Bone marrow (tissue), 2 donors: ENCODE results near the gene HOXC6.
"Not testable (repeated sequence)": the region's sequence is repeated elsewhere in the genome, so short reads cannot be mapped to it uniquely, and the experiment has no call there.

ENCODE experiments used
- DNase-seq, 2 donors: peaks; one replicate each; lab custom pipeline; 2025; lab: John Stamatoyannopoulos, UW

The HOXC6 gene

DNA sequence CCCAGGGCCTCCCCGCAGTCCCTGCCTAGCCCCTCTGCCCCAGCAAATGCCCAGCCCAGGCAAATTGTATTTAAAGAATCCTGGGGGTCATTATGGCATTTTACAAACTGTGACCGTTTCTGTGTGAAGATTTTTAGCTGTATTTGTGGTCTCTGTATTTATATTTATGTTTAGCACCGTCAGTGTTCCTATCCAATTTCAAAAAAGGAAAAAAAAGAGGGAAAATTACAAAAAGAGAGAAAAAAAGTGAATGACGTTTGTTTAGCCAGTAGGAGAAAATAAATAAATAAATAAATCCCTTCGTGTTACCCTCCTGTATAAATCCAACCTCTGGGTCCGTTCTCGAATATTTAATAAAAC is 2.2 kb downstream of the HOXC6 start:
- DNase-seq: no peak

DNA sequence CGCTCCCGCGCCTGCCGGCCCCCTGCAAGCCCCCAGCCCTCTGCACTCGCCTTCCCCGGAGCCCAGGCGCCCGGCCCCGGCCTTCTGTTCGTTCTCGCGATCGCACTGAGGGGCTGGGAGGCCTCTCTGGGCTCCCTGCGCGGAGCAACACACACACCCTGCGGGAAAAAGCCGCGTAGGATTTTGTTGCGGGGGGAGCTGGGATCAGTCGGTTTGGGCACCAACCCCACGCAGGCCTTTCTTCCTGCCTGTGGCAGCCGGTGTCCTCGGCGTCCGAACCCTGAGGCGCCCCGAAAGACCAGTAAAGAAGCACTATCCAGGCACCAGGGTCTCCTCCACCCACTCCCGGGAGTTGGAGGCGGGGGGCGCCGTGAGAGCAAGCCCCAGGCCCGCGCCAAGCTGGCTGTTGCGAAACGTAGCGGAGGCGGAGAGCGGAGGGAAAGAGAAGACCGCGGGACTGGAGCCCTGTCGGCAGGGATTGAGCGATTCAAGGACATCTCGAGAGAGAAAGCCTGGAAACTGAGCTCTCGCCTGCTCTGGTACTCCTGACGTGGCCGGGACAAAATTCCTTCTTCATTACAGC is 2.7 kb downstream of the HOXC6 start:
- DNase-seq: no peak

DNA sequence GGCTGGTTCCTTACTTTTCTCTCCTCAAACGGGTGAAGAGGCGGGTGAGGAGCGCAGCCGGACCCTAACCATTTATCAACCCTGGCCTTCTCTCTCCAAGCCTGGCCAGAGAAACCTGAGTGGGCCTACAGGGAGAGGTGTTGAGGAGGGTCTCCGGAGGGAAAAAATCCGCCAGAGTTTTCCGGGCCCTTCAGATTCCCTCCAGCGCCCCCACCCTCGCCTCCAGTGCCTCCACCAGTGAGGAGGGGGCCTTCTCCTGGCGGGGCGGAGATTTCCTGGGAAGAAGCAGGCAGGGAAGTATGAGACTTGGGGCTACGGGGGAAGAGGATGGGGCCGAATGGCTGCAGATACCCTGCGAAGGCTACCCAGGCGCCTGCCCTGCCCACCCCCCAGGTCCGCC is 3.2 kb downstream of the HOXC6 start:
- no peak for DNase-seq

DNA sequence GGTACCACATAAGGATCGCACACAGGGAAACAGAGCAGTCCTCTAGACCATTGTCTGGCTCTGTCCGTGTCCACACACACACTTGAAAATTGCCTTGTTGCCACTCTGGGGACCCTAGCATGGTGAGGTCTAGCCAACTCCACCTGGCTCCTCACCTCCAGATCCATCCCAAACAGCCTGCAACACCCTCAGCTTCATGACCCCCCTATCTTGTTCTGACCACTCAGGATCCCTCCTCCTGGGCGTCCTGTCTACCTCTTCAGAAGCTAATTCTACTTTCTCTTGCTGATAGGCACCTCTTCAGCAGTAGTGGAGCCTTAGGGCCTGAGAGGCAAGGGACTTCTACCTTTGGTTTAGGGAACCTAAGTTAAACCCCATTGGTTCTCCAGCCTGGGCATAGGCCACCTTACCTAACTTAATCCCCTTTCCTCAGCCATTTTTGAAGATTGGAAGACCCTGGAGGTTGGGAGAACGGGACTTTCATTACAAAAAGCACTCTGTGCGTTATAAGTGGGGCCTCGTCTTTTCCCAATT is 3.9 kb downstream of the HOXC6 start:
- no peak for DNase-seq

DNA sequence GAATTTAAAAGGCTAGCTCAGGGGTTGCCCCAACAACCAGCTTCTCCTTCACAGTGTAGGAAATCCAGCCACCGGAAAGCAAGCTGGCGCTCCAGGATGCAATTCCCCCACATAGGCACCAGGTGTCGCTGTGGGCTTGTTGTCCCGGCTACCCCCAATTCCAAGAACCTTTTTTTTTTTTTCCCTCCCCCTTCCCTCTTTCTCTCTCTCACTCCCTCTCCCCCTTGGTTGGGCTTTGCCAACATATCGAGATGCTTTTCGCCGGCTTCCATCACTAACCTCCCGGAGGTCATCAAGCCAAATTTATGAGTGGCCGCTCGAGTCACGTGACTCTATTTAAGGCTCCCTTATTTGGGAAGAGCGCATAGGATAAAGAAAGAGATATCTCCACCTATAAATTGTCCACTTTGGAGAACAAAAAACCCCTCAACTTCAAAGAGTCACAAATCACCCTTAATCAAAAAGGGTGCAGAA is 4.4 kb downstream of the HOXC6 start, which contains the start of gene HOXC5:
Gene HOXC5, plus strand, starts transcription at position 424 of the 474 bp plus-strand sequence. CDS start 73 bp downstream, outside the sequence.
- DNase-seq: peak; percentile 9 to 22

DNA sequence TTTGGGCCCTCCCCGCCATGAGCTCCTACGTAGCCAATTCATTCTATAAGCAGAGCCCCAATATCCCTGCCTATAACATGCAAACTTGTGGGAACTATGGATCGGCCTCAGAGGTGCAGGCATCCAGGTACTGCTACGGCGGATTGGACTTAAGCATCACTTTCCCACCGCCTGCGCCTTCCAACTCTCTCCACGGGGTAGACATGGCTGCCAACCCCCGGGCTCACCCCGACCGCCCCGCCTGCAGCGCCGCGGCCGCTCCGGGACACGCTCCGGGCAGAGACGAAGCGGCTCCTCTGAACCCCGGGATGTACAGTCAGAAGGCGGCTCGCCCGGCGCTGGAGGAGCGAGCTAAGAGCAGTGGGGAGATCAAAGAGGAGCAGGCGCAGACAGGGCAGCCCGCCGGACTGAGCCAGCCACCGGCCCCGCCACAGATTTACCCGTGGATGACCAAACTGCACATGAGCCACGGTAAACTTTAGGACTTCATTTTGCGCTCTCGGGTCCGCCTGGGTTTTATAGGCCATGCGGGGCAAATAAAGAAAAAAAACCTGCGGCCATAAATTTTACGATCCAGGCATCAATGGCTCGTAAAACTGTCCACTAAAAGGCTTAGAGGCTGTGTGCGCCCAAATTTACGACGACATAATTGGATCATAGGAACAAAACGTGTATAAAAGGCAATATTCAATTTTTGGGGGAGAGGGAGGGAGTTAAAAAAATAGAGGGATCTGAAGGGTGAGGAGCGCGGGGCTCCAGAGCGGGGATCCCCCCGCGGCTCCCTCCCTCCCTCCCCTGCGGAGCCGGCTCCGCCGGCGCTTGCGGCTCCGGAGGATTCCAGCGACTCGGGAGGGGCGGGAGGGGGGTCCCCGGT is 5.1 kb downstream of the HOXC6 start:
- DNase-seq: no peak

DNA sequence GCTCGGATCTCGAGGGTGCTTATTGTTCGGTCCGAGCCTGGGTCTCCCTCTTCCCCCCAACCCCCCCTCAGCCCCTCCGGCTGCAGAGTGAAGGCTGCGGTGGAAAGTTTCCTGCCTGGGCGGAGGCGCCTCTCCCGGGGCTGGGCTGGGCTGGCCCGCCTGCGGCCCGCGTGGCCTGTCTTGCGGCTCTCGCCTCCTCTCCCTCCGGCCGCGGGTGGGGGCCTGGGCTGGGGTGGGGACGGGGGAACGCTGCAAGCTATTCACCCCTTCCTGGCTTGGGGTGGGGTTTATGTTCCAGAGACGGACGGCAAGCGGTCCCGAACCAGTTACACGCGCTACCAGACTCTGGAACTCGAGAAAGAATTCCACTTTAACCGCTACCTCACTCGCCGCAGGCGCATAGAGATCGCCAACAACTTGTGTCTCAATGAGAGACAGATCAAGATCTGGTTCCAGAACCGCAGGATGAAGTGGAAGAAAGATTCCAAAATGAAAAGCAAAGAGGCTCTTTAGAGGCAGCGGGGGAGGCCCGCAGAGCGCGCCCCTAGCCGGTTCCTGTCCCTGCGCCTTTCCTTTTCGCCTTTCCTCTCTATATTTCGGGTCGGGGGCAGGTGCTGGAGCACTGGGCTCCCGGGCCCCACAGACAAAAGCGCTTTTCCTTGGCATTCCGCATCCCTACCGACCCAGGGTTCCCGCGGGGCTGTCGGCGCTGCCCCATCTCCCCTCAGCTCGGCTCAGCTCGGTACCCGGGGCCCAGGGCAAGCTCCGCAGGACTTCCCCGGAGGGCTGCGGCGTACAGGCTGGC is 5.9 kb downstream of the HOXC6 start:
- no peak for DNase-seq

DNA sequence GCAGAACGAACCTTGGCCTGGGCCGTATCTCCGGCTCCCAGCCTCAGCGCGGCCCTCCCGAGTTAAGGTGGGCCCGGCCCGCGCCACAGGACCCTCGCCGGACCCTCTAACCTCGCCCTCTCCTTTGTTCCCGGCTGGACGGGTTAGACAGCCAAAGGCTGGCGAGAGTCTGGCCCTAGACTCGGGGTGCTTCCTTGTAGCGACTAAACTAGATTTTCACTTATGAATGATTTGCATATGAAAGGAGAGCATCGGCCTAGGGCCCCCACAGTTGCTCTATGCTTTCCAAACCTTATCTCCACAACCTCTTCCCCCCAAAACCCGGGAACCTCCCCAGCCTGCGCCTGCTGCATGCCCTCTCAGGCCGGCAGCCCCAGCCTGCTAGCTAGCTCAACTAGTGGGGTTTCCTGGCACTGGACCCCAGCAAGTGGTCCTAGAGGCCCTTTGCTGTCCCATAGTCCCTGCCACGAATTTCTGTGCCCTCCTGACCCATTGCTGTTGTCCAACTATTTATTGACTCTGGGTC is 6.6 kb downstream of the HOXC6 start:
- DNase-seq: no peak

DNA sequence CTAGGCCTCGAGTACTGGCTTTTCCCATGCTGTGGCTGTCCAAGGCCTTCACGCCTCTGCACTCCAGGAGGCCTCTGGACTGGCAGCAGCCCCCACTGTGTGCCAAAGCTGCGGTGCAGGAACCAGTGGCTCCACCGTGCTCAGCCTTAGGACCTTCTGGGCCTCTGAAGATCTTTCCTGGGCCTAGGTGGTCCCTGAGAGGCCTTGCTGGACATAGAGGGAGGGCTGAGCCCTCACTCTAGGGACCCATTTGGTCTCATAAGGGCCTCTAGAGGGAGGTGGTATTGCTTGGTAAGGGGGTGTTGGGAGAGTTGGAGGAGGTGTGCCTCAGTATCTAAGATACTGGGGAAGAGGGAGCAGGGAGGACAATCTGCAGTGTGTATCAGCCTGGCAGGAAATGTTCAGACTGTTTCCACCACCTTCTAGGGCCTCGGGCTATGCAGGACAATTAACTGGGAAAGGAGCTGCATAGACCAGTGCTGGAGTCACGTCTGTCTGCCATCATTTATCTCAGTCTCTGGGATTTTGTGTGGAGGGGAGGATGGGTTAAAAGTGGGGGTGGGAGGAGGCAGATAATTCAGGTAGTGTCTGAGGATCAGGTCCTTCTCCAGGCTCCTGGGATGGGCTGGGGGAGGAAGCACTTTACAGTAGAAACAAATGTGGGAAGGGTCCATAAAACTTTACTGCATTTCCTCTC is 7.5 kb downstream of the HOXC6 start:
- DNase-seq: no peak

DNA sequence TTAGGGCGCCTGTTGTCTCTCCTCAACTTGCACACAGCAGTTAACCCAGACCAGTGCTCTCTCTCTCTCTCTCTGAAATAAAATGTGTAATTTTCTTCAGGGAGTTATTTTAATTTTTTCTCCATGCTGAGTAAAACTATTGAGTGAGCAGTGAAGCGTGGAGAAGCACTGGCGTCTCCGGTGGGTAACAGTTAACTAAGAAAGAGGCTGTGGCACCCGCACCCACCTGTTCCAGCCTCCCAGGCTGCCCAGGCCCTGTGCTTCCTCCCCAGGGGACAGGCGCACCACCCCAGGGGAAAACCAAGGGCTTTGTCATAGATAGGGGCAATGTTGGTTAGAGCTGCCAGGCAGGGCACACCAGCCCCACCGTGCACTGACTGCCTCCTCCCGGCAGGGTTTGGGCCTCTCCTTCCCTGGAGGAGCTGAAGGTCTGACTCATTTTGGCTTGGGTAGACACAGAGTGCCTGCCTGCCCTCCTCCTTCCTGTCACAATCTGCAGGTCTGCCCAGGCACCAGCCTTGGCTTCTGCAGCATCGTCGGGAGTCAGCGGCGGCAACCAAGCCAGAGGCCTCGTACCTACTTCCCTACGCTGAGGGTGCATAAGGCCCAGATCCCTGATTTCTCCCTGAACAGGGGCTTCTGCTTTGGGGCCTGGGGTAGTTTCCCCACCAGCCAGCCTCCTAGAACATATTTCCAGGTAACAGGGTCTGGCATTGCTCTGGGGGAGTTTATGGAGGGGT is 8.6 kb downstream of the HOXC6 start:
- no peak for DNase-seq

DNA sequence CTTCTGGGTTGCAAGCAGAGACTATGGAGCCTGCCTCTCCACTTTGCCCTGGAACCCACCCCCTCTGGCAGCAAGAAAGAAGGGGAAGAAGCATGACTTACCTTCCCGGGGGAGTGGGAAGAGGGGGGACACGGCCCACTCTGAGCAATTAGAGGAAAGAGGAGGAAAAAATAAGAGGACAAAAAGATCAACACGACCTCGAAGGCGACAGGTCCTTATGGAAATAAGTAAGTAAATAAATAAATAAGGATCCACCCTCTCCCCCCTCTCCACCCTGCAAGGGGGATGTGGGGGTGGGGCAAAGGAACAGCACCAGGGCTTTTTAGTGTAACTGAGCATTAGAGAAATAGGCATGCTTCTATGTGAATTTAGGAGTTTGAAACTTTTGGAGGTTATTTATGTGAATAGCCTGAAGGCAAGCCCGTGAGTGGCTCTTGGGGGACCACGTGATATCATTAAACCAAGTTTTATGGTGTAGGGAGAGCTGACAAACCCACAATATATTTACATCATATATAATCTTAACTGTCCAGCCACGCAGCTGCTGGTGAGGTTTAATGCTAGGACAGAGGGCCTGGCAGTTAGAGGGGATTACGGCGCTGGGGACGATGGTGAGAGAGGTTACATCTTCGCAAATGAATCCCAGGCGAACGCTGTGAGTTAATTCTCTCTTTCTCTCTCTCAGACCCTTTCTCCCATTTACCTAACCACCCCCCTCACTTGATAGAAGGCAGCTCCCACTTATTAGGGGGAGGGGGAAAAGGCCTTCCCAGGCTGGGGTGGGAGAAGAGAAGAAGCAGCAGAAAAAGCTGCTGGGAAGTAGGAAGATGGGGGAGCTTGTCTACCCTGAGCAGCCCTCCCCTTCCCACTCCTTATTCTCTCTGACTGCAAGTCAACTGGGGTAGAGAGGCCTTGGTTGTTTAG is 9.4 kb downstream of the HOXC6 start:
- no peak for DNase-seq

DNA sequence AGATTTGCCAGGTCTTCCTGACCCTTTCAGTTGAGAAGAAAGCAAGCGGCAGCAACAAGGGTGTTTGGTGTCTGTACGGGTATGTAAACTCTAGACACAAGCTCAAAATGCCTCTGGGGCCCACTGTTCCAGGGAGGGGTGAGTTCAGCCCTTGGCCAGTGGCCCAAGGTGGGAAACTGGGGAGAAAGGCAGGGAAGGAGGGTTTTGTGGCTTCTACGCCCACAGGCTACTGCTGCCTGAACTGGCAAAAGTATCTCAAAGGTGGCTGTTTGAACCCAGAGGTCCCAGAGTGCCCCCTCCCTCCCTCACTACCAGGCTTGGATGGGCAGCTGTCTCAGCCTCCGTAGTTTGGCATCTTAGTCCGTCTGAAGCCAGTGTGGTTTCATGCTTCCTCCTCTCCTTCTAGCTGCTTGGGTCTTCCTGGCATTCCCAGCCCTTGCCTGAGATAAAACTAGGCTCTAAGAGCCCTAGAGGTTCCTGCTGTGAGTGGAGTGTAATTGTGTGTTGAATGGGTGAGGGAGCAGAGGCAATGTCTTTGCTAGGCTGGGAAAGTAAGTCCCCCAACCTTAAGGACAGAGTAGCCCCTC is 10.1 kb downstream of the HOXC6 start:
- DNase-seq: no peak

DNA sequence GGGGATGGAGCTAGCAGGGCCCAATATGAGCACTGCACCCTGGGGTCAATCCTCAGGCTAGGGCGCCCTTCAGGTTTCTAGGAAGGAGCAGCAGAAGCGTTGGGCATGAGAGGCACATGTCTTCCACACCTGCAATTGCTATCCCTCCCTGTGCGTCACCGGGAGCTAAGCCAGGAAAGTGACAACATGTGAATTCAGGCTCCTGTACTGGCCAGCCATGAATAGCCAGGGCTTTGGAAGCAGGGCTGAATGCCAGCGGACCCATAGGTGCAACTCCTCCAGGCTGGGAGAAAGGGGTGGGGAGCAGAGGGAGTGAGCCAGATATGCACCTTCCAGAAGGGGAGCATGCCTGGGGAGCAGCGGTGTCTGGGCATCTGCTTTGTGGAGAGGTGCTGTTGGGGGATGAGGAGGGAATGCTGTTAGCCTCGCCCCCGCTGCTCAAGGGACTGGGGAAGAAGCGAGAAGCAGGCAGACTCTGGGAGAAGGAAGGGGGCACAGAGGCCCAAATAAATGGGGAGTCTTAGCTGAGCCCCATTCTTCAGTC is 10.7 kb downstream of the HOXC6 start:
- DNase-seq: no peak

DNA sequence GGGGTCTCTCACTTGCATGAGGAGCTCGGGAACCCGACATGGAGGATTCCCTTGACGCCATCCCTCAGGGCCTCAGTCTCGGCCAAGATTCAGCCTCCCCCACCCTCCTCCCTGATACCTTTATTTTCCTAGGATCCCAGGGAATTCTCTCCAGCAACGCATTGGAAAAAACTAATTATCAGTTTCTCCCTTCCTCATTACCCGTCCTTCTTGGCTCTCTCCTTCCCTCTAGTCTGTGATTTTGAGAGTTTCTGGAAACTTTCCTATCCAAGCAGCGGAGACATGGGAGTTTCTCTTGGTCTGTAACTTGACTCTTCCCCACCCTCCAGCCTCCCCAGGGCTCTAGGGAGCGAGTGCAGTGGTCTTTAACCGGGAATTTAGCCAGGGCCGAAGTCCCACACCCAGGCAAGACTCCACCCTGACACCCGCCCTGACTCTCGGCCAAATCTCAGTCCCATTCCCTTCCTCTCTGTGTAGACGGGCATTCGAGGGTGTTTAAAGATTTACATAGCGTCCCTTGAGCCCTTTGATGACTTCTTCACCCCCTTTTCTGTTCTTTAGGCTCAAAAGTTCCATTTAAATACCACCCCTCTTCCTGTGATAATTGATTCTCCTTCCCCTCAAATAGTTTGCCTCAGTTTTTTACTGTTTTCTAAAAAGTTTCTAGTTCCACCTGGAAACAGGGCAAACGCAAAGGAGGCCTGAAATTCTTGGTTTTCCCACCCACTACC is 11.3 kb downstream of the HOXC6 start:
- no peak for DNase-seq

DNA sequence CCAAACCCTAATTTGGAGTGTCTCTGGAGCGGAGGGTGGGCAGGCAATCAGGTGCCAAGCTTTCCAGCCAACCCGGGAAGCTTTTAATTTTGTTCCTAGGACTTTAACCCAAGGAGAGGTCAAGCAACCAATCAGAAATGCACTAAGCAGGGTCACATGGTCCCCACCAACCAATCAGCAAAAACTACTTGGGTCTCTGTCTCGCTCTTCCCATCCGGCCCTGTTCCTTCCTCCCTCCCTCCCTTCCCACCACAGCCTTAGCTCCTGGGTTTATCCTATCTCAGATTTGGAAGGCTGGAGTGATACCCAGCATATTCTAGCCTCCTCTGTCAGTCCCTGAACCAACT is 11.9 kb downstream of the HOXC6 start:
- DNase-seq: no peak

DNA sequence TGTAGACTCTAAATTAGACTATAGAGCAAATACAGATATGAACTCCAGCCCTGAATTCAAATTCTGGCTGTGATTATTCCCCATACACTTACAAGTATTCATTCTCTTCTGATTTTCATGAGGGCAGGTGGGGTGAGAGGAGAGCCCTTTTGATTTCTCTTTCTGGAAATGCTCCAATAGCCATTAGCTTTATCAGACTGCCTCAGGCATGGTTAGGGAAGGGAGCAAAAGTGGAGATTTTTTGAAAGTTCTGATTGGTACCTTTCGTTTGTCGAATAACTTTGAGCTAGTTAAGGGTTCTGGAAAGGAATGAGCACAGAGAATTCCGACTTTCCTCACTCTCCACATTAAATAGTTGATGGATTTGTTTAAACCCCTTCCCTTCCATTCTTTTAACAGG is 12.4 kb downstream of the HOXC6 start:
- DNase-seq: no peak

DNA sequence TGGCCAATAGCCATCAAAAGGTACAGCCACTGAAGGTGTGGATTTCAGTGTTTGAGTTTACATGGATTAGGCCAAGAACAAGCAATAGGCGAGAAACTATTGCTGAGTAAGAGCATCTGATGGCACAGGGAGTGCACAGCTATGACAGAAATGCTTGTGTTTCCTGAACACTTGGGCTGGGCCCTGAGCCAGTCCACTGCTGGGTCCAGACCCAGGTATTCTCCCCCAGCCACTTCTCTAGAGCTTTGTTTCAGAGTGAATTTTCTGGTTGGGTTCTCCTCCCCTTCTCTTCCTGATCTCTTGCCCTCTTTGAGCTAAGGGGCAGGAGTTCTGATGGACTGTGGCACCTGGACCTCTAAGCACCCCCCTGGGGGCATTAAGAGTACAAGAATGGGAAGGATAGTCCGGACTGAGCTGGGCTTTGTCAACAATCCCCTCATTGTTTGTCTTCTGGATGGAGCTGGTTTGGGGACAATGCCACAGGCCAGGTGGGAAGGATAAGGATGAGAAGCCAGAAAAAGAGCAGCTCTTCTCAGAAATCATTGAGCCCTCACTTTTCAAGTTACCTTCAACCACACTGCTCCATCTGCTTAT is 13.0 kb downstream of the HOXC6 start:
- DNase-seq: no peak

DNA sequence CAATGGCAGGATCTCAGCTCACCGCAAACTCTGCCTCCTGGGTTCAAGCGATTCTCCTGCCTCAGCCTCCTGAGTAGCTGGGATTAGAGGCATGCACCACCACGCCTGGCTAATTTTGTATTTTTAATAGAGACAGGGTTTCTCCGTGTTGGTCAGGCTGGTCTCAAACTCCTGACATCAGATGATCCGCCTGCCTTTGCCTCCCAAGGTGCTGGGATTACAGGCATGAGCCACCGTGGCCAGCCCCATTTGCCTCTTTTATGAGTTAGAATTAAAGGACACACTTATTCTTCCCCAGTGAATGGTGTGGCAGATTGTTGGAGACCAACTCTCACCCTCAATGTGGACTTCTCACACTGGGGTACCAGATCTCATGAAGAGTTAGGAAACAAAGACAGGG is 13.8 kb downstream of the HOXC6 start:
- not testable (repeated sequence) for DNase-seq
